Measurements from ENCODE around the gene SLC35G2.

The SLC35G2 gene

DNA sequence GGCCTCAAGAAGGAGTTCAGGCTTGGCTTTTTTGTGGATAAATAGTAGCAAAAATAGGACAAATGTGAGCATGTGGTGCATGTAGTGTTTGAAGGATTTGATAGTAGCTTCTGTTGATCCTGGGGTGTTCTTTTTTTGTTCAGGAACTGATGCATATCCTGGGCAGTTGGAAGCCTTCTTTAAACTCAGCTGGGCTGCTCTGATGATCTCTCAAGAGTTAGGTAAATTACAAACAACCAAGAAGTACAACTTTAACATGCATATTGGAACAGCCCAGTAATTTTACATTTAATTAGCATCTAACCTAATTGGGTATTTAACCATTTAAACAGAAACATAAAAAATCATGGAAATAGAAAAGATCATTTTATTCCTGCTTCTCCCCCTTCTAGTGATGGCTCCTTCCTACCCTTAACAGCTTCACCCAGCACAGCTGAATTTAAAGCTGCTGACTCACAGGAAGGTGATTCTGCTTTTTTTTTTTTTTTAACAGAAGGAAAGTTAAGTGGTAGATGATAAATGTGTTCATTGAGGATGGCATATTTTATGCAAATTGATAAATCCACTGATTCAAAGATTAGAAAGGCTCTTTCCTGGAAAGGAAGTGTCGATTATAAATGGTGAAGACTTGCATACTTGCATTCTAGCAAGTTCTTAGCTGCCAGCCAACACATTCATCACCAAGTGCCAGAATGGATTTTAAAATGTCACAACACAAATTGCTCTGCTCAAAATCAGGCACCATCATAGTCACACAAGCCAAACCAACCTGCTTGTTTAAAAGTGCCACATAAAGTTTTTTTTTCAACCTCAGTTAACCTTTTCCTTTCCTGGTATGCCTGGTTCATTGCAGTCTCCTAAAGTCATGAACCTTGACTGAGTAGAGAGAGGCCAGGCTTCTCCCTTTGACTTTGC, 20.0 kb downstream of the SLC35G2 start:
- TF ChIP-seq, protein P1, sequence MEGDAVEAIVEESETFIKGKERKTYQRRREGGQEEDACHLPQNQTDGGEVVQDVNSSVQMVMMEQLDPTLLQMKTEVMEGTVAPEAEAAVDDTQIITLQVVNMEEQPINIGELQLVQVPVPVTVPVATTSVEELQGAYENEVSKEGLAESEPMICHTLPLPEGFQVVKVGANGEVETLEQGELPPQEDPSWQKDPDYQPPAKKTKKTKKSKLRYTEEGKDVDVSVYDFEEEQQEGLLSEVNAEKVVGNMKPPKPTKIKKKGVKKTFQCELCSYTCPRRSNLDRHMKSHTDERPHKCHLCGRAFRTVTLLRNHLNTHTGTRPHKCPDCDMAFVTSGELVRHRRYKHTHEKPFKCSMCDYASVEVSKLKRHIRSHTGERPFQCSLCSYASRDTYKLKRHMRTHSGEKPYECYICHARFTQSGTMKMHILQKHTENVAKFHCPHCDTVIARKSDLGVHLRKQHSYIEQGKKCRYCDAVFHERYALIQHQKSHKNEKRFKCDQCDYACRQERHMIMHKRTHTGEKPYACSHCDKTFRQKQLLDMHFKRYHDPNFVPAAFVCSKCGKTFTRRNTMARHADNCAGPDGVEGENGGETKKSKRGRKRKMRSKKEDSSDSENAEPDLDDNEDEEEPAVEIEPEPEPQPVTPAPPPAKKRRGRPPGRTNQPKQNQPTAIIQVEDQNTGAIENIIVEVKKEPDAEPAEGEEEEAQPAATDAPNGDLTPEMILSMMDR (IDR thresholded peaks at IDR 0.05; ENCODE audit: extremely low read depth, insufficient read depth, missing control alignments), result no peak
- in situ Hi-C loops (cut with MboI; ENCODE audit: low pct_unique_long_range_greater_than_20kb, low sequenced_read_pairs, unreplicated experiment), result no loop called here
- no peak for DNase-seq (ENCODE audit: low spot score)

DNA sequence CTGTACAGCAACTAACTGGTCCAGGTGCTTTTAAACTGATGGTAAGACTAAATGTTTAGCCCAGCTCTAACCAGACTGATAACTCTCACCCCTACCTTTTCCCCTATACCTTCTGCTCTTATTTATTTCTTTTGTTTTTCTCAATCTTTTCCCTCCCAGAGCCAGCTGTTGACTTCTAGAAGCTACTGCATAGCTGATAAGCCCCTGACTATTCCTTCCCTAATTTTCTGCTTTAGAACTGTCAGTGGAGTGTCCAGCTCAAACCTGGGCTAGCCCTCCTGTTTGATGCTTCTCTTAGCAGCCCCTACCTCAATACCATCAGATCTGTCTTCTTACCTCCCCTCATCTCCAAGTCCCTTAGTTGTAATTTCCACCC, 20.6 kb downstream of the SLC35G2 start:
- no peak for DNase-seq (ENCODE audit: low spot score)
- in situ Hi-C loops (cut with MboI; ENCODE audit: low pct_unique_long_range_greater_than_20kb, low sequenced_read_pairs, unreplicated experiment), result no loop called here
- TF ChIP-seq, protein P1 (IDR thresholded peaks at IDR 0.05; ENCODE audit: extremely low read depth, insufficient read depth, missing control alignments), result no peak

DNA sequence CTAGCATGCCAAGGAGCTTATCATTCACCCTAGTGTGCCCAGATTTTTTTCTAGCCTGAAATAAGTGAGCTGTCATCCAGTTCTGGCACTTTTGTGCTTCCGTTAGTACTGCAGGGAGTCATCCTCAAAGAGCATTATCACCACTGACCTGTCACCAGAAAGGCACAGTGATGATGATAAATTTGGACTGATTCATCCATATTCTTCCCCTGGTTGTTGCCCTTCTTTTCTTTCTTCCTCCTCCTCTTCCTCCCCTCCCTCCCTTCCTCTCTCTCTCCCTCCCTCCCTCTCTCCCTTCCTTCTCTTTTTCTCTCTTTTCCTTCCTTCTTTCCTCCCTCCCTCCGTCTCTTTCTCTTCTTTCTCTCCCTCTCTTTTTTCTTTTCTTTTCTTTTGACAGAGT, 21.3 kb downstream of the SLC35G2 start:
- TF ChIP-seq, protein P1 (IDR thresholded peaks at IDR 0.05; ENCODE audit: extremely low read depth, insufficient read depth, missing control alignments), result no peak
- in situ Hi-C loops (cut with MboI; ENCODE audit: low pct_unique_long_range_greater_than_20kb, low sequenced_read_pairs, unreplicated experiment), result no loop called here
- DNase-seq (ENCODE audit: low spot score), result no peak

GRCh38 chr3:136842294-136842693, 23.4 kb downstream of the SLC35G2 start:
- TF ChIP-seq, protein P1 (IDR thresholded peaks at IDR 0.05; ENCODE audit: extremely low read depth, insufficient read depth, missing control alignments), result no peak
- in situ Hi-C loops (cut with MboI; ENCODE audit: low pct_unique_long_range_greater_than_20kb, low sequenced_read_pairs, unreplicated experiment), result no loop called here
- no peak for DNase-seq (ENCODE audit: low spot score)

DNA sequence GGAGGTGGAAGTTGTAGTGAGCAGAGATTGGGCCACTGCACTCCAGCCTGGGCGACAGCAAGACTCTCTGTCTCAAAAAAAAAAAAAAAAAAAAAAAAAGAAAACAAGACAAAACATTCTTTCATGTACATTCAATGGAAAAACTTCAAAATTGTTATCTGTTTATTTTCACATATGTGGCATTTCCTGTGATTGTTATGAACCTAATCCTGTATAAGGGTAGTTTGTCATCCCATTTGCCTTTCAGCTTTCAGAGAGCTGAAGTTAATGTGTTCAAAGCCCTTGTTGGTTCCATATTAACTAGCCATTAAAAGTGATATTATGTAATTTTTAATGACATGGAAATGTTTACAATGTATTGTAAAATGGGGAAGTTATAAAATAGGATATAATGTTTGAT, 25.8 kb downstream of the SLC35G2 start:
- in situ Hi-C loops (cut with MboI; ENCODE audit: low pct_unique_long_range_greater_than_20kb, low sequenced_read_pairs, unreplicated experiment), result no loop called here
- no peak for DNase-seq (ENCODE audit: low spot score)
- TF ChIP-seq, protein P1 (IDR thresholded peaks at IDR 0.05; ENCODE audit: extremely low read depth, insufficient read depth, missing control alignments), result no peak

DNA sequence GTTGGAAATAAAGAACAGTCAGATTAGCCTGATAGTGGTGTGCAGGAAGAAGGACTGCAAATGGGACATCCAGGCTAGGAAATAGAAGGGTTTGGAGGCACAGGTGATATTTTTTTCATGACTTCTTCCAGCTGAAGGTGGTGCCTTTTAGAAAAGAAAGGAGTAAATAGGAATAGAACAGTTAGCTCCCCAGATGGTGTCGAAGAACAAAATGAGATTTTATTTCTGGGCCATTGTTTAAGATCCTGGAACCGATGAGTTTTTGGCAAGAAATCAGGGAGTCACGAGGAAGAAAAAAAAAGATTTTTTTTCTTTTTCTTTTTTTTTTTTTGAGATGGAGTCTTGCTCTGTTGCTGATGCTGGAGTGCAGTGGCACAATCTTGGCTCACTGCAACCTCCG, 33.3 kb downstream of the SLC35G2 start:
- in situ Hi-C loops (cut with MboI; ENCODE audit: low pct_unique_long_range_greater_than_20kb, low sequenced_read_pairs, unreplicated experiment), result no loop called here
- TF ChIP-seq, protein P1 (IDR thresholded peaks at IDR 0.05; ENCODE audit: extremely low read depth, insufficient read depth, missing control alignments), result no peak
- DNase-seq (ENCODE audit: low spot score), result no peak

Measured in GM13977 (cell line).